GM13977 (cell line): Measurements from ENCODE around the gene GRIK4.

Experiments used
- DNase-seq: peaks from one replicate; pipeline ENCODE4 v3.0.0; 2012; ENCODE audit warnings: low spot score
- in situ Hi-C: fragments of 300-500 bp; cut with MboI; formaldehyde crosslinking; loops from one replicate; pipeline ENCODE4 v1.12.0; 2022; ENCODE audit warnings: low sequenced_read_pairs, low pct_unique_long_range_greater_than_20kb, mixed read lengths, inconsistent platforms; ENCODE audit not compliant: unreplicated experiment
- TF ChIP-seq, protein P1 (sequence below): IDR thresholded peaks from 2 replicates; pipeline ENCODE4 v1.5.1; 2012; ENCODE audit warnings: mild to moderate bottlenecking, control low read depth; ENCODE audit not compliant: insufficient read depth; ENCODE audit errors: extremely low read depth, missing control alignments

GRIK4 gene

DNA sequence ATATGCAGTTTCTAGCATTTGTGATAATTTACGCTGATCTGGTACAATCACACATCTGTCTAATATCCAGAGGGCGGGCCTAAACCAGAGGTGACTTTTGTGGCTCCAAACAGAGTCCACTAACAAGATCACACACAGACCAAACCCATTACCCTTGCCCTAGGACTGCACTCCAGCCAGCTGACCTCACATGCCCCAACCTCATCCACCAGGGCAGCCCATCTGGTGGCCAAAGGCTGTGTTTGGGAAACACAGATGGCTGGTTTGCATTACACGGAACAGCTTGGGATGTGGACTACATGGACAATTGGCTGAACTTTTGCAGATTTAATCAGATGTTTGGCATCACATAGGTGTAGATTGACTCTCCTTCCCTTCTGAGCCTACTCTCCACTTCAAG, 228.2 kb downstream of the GRIK4 start:
- TF ChIP-seq, protein P1, sequence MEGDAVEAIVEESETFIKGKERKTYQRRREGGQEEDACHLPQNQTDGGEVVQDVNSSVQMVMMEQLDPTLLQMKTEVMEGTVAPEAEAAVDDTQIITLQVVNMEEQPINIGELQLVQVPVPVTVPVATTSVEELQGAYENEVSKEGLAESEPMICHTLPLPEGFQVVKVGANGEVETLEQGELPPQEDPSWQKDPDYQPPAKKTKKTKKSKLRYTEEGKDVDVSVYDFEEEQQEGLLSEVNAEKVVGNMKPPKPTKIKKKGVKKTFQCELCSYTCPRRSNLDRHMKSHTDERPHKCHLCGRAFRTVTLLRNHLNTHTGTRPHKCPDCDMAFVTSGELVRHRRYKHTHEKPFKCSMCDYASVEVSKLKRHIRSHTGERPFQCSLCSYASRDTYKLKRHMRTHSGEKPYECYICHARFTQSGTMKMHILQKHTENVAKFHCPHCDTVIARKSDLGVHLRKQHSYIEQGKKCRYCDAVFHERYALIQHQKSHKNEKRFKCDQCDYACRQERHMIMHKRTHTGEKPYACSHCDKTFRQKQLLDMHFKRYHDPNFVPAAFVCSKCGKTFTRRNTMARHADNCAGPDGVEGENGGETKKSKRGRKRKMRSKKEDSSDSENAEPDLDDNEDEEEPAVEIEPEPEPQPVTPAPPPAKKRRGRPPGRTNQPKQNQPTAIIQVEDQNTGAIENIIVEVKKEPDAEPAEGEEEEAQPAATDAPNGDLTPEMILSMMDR: no peak
- in situ Hi-C loops: no loop called here
- no peak for DNase-seq

GRCh38 chr11:120740380-120740779, 228.8 kb downstream of the GRIK4 start:
- TF ChIP-seq, protein P1: no peak
- no peak for DNase-seq
- in situ Hi-C loops: no loop called here

GRCh38 chr11:120744016-120744994, 232.8 kb downstream of the GRIK4 start:
- TF ChIP-seq, protein P1: no peak
- in situ Hi-C loops: no loop called here
- DNase-seq: no peak

DNA sequence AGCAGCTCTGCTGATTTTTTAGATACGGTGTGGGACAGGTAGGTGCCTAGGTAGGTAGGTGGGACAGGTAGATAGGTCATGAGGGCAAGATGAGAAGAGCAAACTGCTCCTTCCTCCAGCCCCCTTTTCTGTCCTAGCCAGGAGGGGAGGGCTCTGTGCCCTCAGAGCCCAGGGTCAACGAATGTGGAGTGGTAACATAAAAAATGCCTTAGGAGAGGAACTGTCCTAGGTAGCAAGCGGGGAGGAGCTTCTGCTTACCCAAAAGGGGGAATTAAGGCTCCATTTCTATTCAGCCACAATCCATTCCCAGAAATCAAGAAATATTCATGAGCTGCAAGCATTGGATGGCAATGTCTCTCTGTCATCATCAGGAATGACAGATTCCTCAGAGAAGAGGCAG, 234.8 kb downstream of the GRIK4 start:
- TF ChIP-seq, protein P1: no peak
- DNase-seq: no peak
- in situ Hi-C loops: no loop called here

- TF ChIP-seq, protein P1: no peak
- in situ Hi-C loops: no loop called here
- peak; percentile 3 for DNase-seq
Observed at GRCh38 chr11:120746836-120747609, 235.5 kb downstream of the GRIK4 start.
